Sigmoid colon (tissue), 7 donors: Measurements from ENCODE around the gene DYSF. TPM values are rescaled to one million over a fixed set of nuclear protein-coding genes. Genes with fewer than 3 reads are reported as not detected.

ENCODE experiments used
- DNase-seq: peaks from one replicate; pipeline ENCODE4 v3.0.0-alpha.2; 2019
- H3K27ac ChIP-seq, 4 donors: fragments of 200-600 bp; sonication (generic); one replicate each; pipeline ENCODE4 v1.5.1; 2016 to 2019; ENCODE audit warnings: mild to moderate bottlenecking in 1 of 4
- H3K27me3 ChIP-seq, 3 donors: fragments of 200-600 bp; sonication (generic); one replicate each; pipeline ENCODE4 v1.5.1; 2019; ENCODE audit warnings: mild to moderate bottlenecking in 1 of 3
- H3K36me3 ChIP-seq, 4 donors: fragments of 200-600 bp; sonication (generic); one replicate each; pipeline ENCODE4 v1.5.1; 2016 to 2019
- H3K4me1 ChIP-seq, 4 donors: fragments of 200-600 bp; sonication (generic); one replicate each; pipeline ENCODE4 v1.5.1; 2017 to 2019
- H3K4me3 ChIP-seq, 4 donors: fragments of 200-600 bp; sonication (generic); one replicate each; pipeline ENCODE4 v1.5.1; 2017 to 2019; ENCODE audit warnings: mild to moderate bottlenecking in 2 of 4, moderate library complexity in 1 of 4
- H3K9me3 ChIP-seq, 4 donors: fragments of 200-600 bp in 3 of 4; sonication (generic) in 3 of 4; one replicate each; pipeline versions ENCODE4 v1.5.1 to v1.6.1; 2013 to 2019
- CTCF ChIP-seq, 4 experiments: fragments of 450-650 bp in 3 of 4; fragments of 200-600 bp in 1 of 4; IDR thresholded peaks; one replicate each; pipeline ENCODE4 v1.5.1; 2016 to 2019; ENCODE audit warnings: antibody characterized with exemption in 4 of 4, mild to moderate bottlenecking in 3 of 4, moderate library complexity in 2 of 4
- EP300 ChIP-seq, 4 donors: sonication (generic); formaldehyde crosslinking; IDR thresholded peaks; one replicate each; pipeline ENCODE4 v1.6.1; 2017; ENCODE audit warnings: antibody characterized with exemption in 4 of 4
- POLR2A ChIP-seq, 2 donors: fragments of 450-650 bp; IDR thresholded peaks; one replicate each; pipeline ENCODE4 v1.6.1; 2016; ENCODE audit warnings: antibody characterized with exemption in 2 of 2, mild to moderate bottlenecking in 2 of 2, moderate library complexity in 2 of 2
- POLR2AphosphoS5 ChIP-seq, 4 donors: sonication (generic); formaldehyde crosslinking; IDR thresholded peaks; one replicate each; pipeline ENCODE4 v1.6.1; 2017; ENCODE audit warnings: antibody characterized with exemption in 4 of 4
- WGBS, 2 donors: extraction: QIAGEN DNeasy Blood & Tissue Kit; methylation state at CpG; one replicate each; pipeline ENCODE4 v1.1.7; 2013; 5-methylcytosine and 5-hydroxymethylcytosine counted together
- intact Hi-C: fragments of 100-400 bp; cut with DNase I; formaldehyde crosslinking; loops from one replicate; pipeline ENCODE4 v1.15.1; 2023
- polyA plus RNA-seq, 3 donors: library from polyadenylated mRNA; stranded (reverse); fragments of 200-250 nt; gene quantifications; one replicate each; pipeline ENCODE4 v1.2.3, GENCODE V29; 2013
- total RNA-seq, 4 donors: library from RNA; depleted of rRNA; stranded (reverse); fragments of >200 nt; gene quantifications; one replicate each; pipeline ENCODE4 v1.1.0, GENCODE V29; 2016
- donor health status: healthy with polysubstance abuse.
- donor health status: Bipolar disorder and iron deficiency.
- donor health status: healthy.

The DYSF gene
- total and polyA plus RNA-seq, 7 donors: 1.6 to 49.6 (median 12.5) TPM

- no peak for DNase-seq
- H3K27ac ChIP-seq: no peak overlapping the region
- peaks cover 0 to 25% (median 21%) of the 10 kb centered on the region in 4 donors for H3K4me1 ChIP-seq
- no peaks in the 10 kb centered on the region for H3K36me3 ChIP-seq
- WGBS, 2 donors: 85 to 87% methylated on average over 6 of the region's 6 CpGs
- no peak overlapping the region for H3K4me3 ChIP-seq
- intact Hi-C loops: no loop called here
- no peaks in the 10 kb centered on the region for H3K9me3 ChIP-seq
- TF ChIP-seq CTCF (IDR thresholded peaks at IDR 0.05) (no peak), POLR2A (IDR thresholded peaks at IDR 0.05) (no peak), EP300 (IDR thresholded peaks at IDR 0.05) (no peak), POLR2AphosphoS5 (IDR thresholded peaks at IDR 0.05) (no peak)
- H3K27me3 ChIP-seq: no peaks in the 10 kb centered on the region
Observed at GRCh38 chr2:71699428-71699827, 246.1 kb downstream of the DYSF start.

GRCh38 chr2:71700041-71700657 lies 246.8 kb downstream of the DYSF start:
- peaks cover 0 to 25% (median 21%) of the 10 kb centered on the region in 4 donors for H3K4me1 ChIP-seq
- H3K36me3 ChIP-seq: no peaks in the 10 kb centered on the region
- peak overlapping the region in 3 of 4 donors; percentile 47 to 82 (median 58) for H3K27ac ChIP-seq
- peak; percentile 59 for DNase-seq
- intact Hi-C loops: loop anchor here (2.0 kb wide), 1 partner anchor 43 kb away; no protein-coding TSS in a partner anchor
- no peaks in the 10 kb centered on the region for H3K9me3 ChIP-seq
- TF ChIP-seq EP300 (IDR thresholded peaks at IDR 0.05) (peak in 1 of 4 donors; percentile 8), POLR2AphosphoS5 (IDR thresholded peaks at IDR 0.05) (no peak)
- H3K4me3 ChIP-seq: no peak overlapping the region
- WGBS, 2 donors: 77 to 83% methylated on average over 11 of the region's 11 CpGs
- no peaks in the 10 kb centered on the region for H3K27me3 ChIP-seq

- no peaks in the 10 kb centered on the region for H3K9me3 ChIP-seq
- WGBS, 2 donors: 79 to 80% methylated on average over 21 of the region's 21 CpGs
- intact Hi-C loops: loop anchor here (2.0 kb wide), 1 partner anchor 42 kb away; no protein-coding TSS in a partner anchor
- DNase-seq: peak; percentile 92
- H3K4me1 ChIP-seq: peaks cover 0 to 25% (median 21%) of the 10 kb centered on the region in 4 donors
- H3K27me3 ChIP-seq: no peaks in the 10 kb centered on the region
- peak overlapping the region; percentile 47 to 82 (median 55) for H3K27ac ChIP-seq
- no peak overlapping the region for H3K4me3 ChIP-seq
- no peak for TF ChIP-seq POLR2A (IDR thresholded peaks at IDR 0.05)
- TF ChIP-seq POLR2AphosphoS5 (IDR thresholded peaks at IDR 0.05): peak; percentile 26 to 66 (median 48)
- no peaks in the 10 kb centered on the region for H3K36me3 ChIP-seq
Observed at GRCh38 chr2:71700658-71701397, 247.5 kb downstream of the DYSF start.

GRCh38 chr2:71702071-71702970 lies 249.0 kb downstream of the DYSF start:
- Histone ChIP-seq H3K9me3 (no peaks in the 10 kb centered on the region), H3K4me1 (peaks cover 0 to 25% (median 21%) of the 10 kb centered on the region in 4 donors), H3K27me3 (no peaks in the 10 kb centered on the region), H3K4me3 (no peak overlapping the region), H3K27ac (peak overlapping the region in 1 of 4 donors; percentile 47), H3K36me3 (no peaks in the 10 kb centered on the region)
- 82 to 84% methylated on average over 15 of the region's 15 CpGs for WGBS, 2 donors
- intact Hi-C loops: no loop called here
- peak; percentile 62 for DNase-seq
- TF ChIP-seq POLR2AphosphoS5 (IDR thresholded peaks at IDR 0.05): no peak
- no peak for TF ChIP-seq CTCF (IDR thresholded peaks at IDR 0.05)
- TF ChIP-seq EP300 (IDR thresholded peaks at IDR 0.05): no peak
- TF ChIP-seq POLR2A (IDR thresholded peaks at IDR 0.05): no peak

GRCh38 chr2:71702971-71703898 lies 249.9 kb downstream of the DYSF start:
- peaks cover 0 to 25% (median 21%) of the 10 kb centered on the region in 4 donors for H3K4me1 ChIP-seq
- intact Hi-C loops: no loop called here

More at GRCh38 chr2:71702971-71703898, 249.9 kb downstream of the DYSF start:
- Histone ChIP-seq H3K4me3 (no peak overlapping the region), H3K27me3 (no peaks in the 10 kb centered on the region), H3K9me3 (no peaks in the 10 kb centered on the region), H3K36me3 (no peaks in the 10 kb centered on the region), H3K27ac (no peak overlapping the region)
- TF ChIP-seq EP300 (IDR thresholded peaks at IDR 0.05) (no peak), CTCF (IDR thresholded peaks at IDR 0.05) (no peak), POLR2AphosphoS5 (IDR thresholded peaks at IDR 0.05) (no peak), POLR2A (IDR thresholded peaks at IDR 0.05) (no peak)
- WGBS, 2 donors: 79 to 81% methylated on average over 13 of the region's 13 CpGs
- no peak for DNase-seq
